Body of pancreas (tissue), 4 donors: ENCODE measurements around the gene PKNOX2. TPM values are rescaled to one million over a fixed set of nuclear protein-coding genes. Genes with fewer than 3 reads are reported as not detected.

Source experiments
- ATAC-seq: fragments of 150-250 bp; one replicate; pipeline ENCODE4 v1.9.1; 2016
- DNase-seq, 4 donors: peaks; one replicate each; pipeline ENCODE4 v3.0.0-alpha.2; 2019
- H3K27ac ChIP-seq, 4 donors: fragments of 200-600 bp; sonication (generic); 1 replicate in 3 of 4; 2 replicates in 1 of 4; pipeline versions ENCODE4 v1.5.1 to v1.6.1; 2016 to 2019; ENCODE audit warnings: mild to moderate bottlenecking in 1 of 4, mixed read lengths in 1 of 4, moderate library complexity in 1 of 4
- H3K27me3 ChIP-seq, 2 donors: fragments of 200-600 bp; sonication (generic); one replicate each; pipeline ENCODE4 v1.6.0; 2016; ENCODE audit warnings: mild to moderate bottlenecking in 1 of 2
- H3K36me3 ChIP-seq, 2 donors: fragments of 200-600 bp; sonication (generic); replicated peaks in 1 of 2; 2 replicates each; pipeline ENCODE4 v1.5.1; 2016; ENCODE audit warnings: low read depth in 2 of 2; ENCODE audit not compliant: insufficient read depth in 1 of 2
- H3K4me1 ChIP-seq: fragments of 200-600 bp; sonication (generic); one replicate; pipeline ENCODE4 v1.6.0; 2016
- H3K4me3 ChIP-seq, 2 donors: fragments of 200-600 bp; sonication (generic); 1 replicate in 1 of 2; 2 replicates in 1 of 2; pipeline ENCODE4 v1.5.1; 2016 to 2019
- H3K9me3 ChIP-seq, 3 donors: fragments of 200-600 bp; sonication (generic); 1 replicate in 2 of 3; 2 replicates in 1 of 3; pipeline ENCODE4 v1.5.1; 2016
- POLR2A ChIP-seq, 3 donors: fragments of 450-650 bp; IDR thresholded peaks; one replicate each; pipeline ENCODE4 v1.6.1; 2016; ENCODE audit warnings: antibody characterized with exemption in 3 of 3, mild to moderate bottlenecking in 2 of 3
- WGBS, 2 donors: methylation state at CpG; one replicate each; pipeline ENCODE4 v1.1.5; 2017; 5-methylcytosine and 5-hydroxymethylcytosine counted together
- intact Hi-C: fragments of 100-400 bp; cut with DNase I; formaldehyde crosslinking; loops from one replicate; pipeline ENCODE4 v1.15.1; 2023
- total RNA-seq, 2 donors: library from RNA; depleted of rRNA; stranded (reverse); fragments of >200 nt; gene quantifications; one replicate each; pipeline ENCODE4 v1.1.0, GENCODE V29; 2016
- TF ChIP-seq, protein P1 (sequence below), 7 experiments: fragments of 450-650 bp in 4 of 7; fragments of 200-600 bp in 3 of 7; sonication (generic) in 3 of 7; IDR thresholded peaks; one replicate each; pipeline ENCODE4 v1.5.1; 2016 to 2019; ENCODE audit warnings: antibody characterized with exemption in 7 of 7

The PKNOX2 gene
- total RNA-seq, 2 donors from 2014 or later = 4.2 to 4.9 TPM

DNA sequence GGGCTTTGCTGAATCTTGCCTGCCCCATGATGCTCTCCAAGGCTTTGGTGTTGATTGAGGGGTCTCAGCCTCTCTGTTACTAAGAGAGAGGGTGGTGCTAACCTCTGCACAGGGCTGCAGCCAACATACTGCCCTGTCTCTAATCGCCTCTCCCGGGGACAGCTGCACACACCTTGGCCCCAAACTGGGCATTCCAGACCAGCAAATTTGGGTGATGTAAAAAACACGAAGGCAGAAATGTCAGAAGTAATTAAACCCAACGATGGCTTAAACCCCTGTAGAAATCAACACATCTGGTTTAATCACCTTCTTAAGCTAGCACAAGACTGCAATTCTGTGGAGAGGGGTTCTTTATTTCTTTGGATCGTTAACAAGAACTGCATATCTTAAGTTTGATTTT lies 215.0 kb downstream of the PKNOX2 start:
- TF ChIP-seq POLR2A (IDR thresholded peaks at IDR 0.05) = no peak
- TF ChIP-seq, protein P1, sequence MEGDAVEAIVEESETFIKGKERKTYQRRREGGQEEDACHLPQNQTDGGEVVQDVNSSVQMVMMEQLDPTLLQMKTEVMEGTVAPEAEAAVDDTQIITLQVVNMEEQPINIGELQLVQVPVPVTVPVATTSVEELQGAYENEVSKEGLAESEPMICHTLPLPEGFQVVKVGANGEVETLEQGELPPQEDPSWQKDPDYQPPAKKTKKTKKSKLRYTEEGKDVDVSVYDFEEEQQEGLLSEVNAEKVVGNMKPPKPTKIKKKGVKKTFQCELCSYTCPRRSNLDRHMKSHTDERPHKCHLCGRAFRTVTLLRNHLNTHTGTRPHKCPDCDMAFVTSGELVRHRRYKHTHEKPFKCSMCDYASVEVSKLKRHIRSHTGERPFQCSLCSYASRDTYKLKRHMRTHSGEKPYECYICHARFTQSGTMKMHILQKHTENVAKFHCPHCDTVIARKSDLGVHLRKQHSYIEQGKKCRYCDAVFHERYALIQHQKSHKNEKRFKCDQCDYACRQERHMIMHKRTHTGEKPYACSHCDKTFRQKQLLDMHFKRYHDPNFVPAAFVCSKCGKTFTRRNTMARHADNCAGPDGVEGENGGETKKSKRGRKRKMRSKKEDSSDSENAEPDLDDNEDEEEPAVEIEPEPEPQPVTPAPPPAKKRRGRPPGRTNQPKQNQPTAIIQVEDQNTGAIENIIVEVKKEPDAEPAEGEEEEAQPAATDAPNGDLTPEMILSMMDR (IDR thresholded peaks at IDR 0.05) = no peak
- Histone ChIP-seq H3K9me3 (no peaks in the 10 kb centered on the region), H3K27me3 (no peaks in the 10 kb centered on the region), H3K4me3 (no peak overlapping the region), H3K36me3 (no peaks in the 10 kb centered on the region), H3K27ac (no peak overlapping the region), H3K4me1 (peaks cover 24% of the 10 kb centered on the region)
- DNase-seq (no peak), ATAC-seq (no peak)
- intact Hi-C loops = no loop called here
- WGBS, 2 donors = 72 to 77% methylated on average over 5 of the region's 5 CpGs

DNA sequence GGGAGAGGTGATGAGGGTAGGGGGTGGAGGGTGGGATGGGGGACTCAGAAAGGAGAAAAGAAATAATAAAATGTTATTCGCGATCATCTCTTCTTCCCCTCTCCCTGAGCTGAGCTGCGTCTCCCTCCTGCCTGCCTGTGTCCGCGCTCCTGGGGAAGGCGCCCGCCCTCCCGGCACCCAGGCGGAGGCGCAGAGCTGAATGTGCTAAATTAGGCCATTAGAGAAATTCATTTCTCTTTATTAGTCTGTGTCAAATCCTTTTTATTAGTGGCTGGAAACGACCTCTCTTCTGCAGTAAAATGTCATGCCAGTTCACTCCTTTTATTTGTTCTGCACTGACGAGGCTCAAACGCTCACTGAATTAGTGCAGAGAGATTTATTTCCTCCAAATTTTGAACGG lies 215.4 kb downstream of the PKNOX2 start:
- H3K4me3 ChIP-seq = no peak overlapping the region
- ATAC-seq (no peak), DNase-seq (no peak)
- H3K4me1 ChIP-seq = peaks cover 23% of the 10 kb centered on the region
- no peaks in the 10 kb centered on the region for H3K9me3 ChIP-seq
- TF ChIP-seq, protein P1 (IDR thresholded peaks at IDR 0.05) = no peak
- no peak for TF ChIP-seq POLR2A (IDR thresholded peaks at IDR 0.05)
- H3K27ac ChIP-seq = no peak overlapping the region
- H3K27me3 ChIP-seq = no peaks in the 10 kb centered on the region
- intact Hi-C loops = no loop called here
- 79 to 90% methylated on average over 14 of the region's 14 CpGs for WGBS, 2 donors
- no peaks in the 10 kb centered on the region for H3K36me3 ChIP-seq

DNA sequence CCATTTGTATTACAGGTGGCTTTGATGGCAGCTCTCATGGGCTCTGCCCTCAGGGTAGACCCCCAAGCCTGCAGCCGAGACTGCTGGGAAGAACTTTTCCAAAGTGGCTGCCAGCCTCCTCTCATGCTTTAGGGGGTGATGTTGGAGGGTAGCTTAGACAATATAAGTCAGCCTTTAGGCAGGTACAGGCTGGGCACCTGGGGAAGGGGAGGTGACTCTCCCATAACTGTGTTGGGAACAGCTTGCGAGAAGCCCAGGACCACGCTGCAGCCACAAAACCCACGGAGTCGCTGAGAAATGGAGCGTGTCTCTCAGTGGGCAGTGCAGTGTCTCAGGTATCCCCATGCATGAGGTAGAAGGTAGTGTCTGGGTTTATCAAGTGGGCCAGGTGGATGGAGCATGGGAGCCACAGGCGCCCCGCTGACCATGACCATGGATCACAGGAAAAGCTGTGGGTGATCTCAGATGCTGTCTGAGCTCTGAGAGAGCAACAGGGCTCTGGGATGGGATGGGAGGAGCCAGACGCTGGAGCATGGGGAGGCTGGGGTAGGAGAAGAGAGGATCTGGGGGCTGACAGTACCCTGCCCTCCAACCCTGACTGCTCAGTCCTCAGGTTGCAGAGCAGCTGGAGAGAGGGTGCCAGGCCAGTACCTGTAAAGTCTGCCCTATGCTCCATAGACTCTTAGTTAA lies 216.3 kb downstream of the PKNOX2 start:
- WGBS, 2 donors = 90 to 95% methylated on average over 8 to 9 of the region's 9 CpGs
- H3K36me3 ChIP-seq = no peaks in the 10 kb centered on the region
- TF ChIP-seq POLR2A (IDR thresholded peaks at IDR 0.05) = no peak
- TF ChIP-seq, protein P1 (IDR thresholded peaks at IDR 0.05) = no peak
- H3K4me3 ChIP-seq = no peak overlapping the region
- peaks cover 15% of the 10 kb centered on the region for H3K4me1 ChIP-seq
- no peak for ATAC-seq
- intact Hi-C loops = no loop called here
- no peak overlapping the region for H3K27ac ChIP-seq
- DNase-seq = no peak
- no peaks in the 10 kb centered on the region for H3K27me3 ChIP-seq
- no peaks in the 10 kb centered on the region for H3K9me3 ChIP-seq

DNA sequence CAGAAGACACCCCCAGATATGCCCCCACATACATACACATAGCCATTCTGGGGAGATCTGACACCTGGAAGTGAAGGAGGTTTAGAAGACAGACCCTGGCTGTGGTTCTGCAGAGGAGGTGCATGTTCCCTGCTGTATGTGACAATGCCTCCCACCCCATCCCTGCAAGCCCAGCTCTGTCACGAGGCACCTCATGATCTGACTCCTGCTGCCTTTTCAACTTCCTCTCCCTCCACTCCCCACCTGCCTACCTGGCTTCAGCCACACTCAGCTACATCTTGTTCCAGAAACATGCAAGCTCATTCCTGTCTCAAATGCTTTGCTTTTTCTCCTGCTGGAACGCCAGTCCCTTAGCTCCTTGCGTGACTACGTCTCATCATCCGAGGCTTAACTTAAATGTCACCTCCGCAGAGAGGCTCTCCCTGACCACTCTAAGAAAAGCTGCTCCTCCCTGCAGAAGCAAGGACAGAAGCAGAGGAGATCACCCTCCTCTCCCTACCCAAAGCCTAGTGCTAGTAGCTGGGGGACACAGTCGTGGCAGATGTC lies 217.0 kb downstream of the PKNOX2 start:
- Histone ChIP-seq H3K27ac (no peak overlapping the region), H3K9me3 (no peaks in the 10 kb centered on the region), H3K36me3 (no peaks in the 10 kb centered on the region), H3K4me1 (peaks cover 10% of the 10 kb centered on the region), H3K27me3 (no peaks in the 10 kb centered on the region), H3K4me3 (no peak overlapping the region)
- TF ChIP-seq, protein P1 (IDR thresholded peaks at IDR 0.05) = no peak
- TF ChIP-seq POLR2A (IDR thresholded peaks at IDR 0.05) = no peak
- WGBS, 2 donors = 80 to 83% methylated on average over 7 of the region's 7 CpGs
- no peak for ATAC-seq
- no peak for DNase-seq
- intact Hi-C loops = no loop called here

DNA sequence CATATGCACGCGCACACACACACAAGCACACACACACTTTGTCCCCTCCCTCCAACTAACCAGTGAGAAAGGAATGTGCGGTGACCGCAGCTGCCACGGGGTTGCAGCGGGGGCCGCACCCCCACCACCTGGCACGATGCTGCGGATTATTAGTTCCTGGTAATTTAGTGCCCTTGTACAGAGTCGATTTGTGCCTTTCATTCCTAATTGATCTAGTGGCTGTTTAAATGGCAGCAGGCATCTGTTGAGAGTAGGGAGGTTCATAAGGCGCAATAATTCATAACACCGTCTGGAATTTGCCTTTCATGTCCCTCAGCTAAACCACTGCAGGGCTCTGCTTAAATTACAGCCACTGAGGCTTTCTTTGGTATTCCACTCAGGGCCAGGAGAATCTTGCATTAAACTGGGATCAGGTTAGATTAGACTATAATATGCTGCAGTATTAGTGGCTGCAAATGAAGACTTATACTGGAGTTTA lies 217.8 kb downstream of the PKNOX2 start:
- ATAC-seq (peak; percentile 63), DNase-seq (no peak)
- Histone ChIP-seq H3K4me3 (no peak overlapping the region), H3K27me3 (no peaks in the 10 kb centered on the region), H3K36me3 (no peaks in the 10 kb centered on the region), H3K9me3 (no peaks in the 10 kb centered on the region), H3K27ac (no peak overlapping the region), H3K4me1 (peaks cover 9% of the 10 kb centered on the region)
- intact Hi-C loops = no loop called here
- WGBS, 2 donors = 55 to 59% methylated on average over 9 to 12 of the region's 12 CpGs
- TF ChIP-seq, protein P1 (IDR thresholded peaks at IDR 0.05) = no peak
- TF ChIP-seq POLR2A (IDR thresholded peaks at IDR 0.05) = no peak
